NCI-H510A treated with DMSO at 0.1 percent for 48 hours (cell line): Measurements from ENCODE around the gene BCAP31.

ENCODE experiments used
- DNase-seq: peaks from one replicate; lab custom pipeline; 2025; lab: John Stamatoyannopoulos, UW

Gene BCAP31

DNA sequence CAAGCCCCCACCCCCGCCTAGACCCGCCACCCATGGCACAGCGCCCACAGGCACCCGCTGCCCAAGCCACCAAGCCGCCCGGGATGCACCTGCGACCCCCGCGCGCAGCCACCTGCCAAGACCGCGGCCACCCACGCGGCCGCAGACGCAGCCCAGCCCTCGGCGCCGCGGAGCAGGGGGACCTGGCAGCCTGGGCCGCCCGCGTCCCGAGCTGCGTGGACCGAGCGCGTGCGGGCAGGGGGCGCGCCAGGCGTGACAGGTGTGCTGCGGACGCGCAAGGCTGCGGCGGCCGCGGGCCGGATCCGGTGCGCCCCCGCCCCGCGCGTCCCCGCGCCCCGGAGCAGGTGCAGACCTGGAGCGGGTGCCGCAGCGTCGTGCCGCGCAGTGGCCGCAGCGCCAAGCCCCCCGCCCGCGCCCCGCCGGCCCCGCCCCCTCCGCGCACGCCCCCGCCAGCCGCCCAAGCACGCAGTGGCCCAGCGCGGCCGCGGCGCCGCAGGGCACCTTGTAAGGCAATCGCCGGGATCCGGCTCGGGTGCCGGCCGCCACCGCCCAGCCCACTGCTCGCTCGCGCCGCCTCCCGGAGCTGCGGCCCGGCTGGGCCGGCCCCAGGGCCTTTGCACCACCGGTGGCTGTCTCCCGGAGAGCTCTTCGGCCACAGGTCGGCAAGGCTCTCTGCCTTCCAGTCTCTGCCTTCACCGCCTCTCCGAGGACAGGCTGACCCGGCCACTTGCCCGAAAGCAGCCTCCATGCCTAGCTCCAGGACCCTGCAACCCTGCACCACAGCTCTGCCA is 50.6 kb downstream of the BCAP31 start, which contains the start of gene PNCK:
PNCK (minus strand) TSS at position 386 of the 791 bp plus-strand sequence. CDS start 737 bp downstream, outside the sequence.
- DNase-seq: no peak

DNA sequence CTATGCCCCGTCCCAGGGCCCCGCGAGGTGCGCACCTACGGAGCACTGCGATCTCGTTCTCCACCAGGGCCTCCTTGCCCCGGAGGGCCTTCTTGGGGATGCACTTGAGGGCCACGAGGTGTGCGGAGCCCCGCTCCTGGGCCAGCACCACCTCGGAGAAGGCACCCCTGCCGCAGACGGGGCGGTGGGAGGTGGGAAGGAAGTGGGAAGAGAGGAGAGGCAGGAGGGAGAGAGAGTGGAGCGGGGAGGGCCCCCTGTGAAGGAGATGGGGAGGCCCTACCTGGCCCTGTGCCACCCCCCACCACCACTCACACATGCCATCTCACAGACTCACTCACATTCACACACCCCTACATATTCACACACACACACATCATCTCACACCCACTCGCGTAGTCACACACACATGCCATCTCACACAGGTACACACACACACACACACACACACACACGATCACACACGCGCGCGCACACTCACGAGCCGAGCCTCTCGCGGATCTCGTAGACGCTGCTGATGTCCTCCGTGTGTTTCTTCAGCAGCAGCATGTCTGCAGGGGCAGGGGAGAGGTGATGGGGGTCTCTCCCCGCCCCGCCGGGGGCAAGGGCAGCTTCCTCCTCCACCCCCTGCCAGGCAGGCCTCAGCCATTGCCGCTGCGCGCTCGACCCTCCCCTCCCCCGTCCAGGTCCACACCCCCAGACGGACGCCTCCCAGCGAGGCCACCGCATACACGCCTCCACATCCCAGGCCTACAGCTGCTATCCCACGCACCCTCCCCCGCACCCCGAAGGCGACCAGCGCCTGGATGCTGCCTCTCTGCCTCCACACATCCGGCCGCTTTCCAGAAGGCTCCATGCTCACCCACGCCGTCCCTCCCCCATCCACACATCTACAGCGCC is 51.4 kb downstream of the BCAP31 start:
- DNase-seq: no peak

DNA sequence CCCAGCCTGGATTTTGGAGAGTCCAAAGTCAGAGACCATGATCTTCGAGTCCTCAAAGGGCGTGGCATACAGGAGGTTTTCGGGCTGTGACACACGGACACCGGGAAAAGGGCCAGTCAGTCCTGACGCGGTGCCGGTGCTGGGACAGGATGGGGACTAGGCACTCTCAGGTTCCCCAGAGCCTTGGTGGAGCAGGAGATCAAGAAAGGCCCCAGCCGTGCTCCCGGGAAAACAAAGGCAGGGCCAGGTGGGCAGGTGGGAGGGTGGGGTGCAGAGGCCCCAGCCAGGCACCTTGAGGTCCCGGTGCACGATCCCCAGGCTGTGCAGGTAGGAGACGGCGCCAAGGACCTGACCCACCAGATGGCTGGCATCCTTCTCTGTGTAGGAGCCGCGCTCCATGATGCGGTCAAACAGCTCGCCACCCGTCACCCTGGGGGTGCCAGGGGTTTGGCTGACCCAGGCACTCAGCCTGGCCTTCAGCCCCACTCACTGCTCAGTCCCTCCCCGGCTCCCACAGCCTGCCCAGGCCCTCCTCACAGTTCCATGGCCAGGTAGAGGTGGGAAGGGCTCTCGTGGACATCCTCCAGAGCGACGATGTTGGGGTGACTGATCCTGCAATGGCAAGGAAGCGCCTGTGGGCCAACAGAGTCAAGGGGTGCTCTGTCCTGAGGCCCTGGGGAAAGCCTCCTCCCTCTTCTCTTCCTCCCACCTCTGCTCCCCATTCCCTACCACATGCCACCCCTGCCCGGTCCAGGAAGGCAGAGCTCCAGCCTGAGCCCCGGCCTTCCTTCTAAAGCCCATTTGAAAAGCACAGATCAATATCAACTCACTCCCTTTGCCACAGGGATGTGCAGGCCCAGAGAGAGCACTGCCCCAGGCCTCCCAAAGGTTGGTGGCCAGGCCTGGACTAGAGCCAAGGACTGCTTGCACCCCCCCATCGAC is 52.3 kb downstream of the BCAP31 start:
- DNase-seq: no peak

DNA sequence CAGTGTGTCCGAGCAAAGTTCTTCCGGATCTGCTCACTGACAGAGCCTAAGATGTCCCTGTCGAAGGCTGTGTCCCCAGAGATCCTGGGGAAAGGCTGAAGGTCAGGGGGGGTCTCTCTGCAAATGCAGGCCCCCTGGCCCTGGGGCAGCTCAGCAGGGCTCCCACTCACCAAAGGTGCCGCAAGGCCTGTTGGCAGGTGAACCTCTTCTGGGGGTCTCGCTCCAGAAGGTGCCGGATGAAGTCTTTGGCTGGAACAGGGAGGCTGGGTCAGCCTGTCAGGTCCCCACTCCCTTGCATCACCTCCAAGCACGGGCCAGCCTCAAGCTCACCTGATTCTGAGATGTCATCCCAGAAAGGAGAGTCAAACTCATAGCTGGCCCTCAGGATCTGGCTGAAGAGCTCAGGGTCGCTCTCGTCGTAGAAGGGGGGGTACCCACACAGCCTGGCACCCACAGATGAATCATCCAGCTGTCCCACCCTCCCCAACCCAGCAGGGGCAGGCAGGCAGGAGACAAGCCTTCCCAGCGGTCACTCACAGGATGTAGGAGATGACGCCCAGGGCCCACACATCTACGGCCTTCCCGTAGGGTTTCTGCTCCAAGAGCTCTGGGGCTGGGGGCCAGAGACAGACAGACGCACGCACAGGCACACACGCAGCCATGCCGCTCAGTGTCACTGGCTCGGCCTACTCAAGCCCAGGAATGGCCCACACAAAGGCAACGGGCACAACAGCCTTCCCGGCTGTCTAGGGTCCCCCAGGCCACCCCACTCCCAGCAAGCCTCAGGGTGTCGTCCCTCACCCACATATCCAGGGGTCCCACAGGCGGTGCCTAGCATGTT is 53.2 kb downstream of the BCAP31 start:
- no peak for DNase-seq

DNA sequence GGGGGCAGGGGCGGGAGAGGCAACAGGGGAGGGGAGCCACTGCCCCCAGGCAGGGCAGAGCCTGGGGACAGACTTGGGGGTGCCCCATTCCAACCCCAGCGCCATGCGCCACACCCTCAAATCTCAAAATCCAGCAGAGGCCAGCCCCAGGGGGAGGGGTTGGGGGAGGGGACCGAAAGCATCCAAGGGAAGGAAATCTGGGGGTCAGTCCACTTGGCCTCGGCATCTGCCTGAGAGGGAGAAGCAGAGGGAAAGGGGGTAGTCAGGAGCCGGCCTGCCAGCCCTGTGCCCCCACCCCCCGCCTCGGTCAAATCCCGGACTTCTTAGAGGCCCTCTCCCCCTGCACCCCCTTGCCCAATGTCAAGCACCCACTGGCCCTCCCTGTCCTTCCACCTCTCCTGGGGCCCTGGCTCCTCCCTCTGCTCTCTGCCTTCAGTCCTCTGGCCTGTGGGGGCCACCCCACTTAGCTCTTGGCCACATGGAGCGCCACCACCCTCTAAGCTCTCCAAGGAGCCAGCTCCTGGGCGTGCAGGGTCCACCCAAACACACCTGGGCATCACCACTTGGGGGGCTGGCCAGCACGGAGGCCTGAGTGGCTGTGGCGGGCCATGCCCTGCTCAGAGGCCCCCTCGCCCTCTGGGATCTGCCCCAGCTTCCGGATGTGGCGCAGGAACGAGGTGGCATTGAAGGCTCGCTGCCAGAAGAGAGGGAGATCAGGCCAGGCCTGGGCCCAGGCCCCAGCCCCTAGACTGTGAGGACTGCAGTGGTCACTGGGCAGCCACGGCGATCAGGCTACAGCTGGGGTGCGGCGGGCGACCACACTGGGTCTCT is 54.1 kb downstream of the BCAP31 start:
- DNase-seq: no peak

DNA sequence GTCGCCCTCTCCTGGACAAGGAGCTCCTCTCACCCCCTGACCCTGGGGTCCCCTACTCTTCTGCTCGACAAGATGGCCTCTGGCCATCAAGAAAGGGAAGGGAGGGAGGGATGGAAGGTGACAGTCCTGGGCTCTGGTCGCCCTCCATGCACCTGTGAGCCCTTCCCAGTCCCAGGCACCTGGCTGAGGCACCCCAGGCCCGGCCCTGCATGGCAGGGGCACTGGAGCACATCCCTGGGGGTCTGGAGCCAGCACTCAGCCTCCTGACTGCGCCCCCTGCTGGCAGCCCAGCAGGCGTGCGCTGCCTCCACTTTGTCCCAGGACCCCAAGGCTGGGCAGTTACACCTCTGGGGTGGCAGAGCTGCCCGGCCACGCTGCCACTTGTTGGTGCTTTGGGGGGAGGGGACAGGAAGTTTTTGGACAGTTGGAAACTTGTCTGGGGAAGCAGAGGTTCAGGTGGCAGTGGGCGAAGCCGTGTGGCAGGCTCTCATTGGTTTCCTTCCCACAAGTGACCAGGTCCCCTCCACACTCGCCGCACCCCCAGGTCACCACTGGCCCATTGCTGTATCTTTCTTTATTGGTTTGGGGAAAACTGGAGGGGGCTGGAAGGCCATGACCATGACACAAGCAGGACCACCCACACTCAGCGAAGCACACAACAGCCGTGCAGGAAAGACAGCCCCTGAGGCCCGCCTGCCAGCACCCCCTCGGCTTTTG is 54.9 kb downstream of the BCAP31 start:
- no peak for DNase-seq

DNA sequence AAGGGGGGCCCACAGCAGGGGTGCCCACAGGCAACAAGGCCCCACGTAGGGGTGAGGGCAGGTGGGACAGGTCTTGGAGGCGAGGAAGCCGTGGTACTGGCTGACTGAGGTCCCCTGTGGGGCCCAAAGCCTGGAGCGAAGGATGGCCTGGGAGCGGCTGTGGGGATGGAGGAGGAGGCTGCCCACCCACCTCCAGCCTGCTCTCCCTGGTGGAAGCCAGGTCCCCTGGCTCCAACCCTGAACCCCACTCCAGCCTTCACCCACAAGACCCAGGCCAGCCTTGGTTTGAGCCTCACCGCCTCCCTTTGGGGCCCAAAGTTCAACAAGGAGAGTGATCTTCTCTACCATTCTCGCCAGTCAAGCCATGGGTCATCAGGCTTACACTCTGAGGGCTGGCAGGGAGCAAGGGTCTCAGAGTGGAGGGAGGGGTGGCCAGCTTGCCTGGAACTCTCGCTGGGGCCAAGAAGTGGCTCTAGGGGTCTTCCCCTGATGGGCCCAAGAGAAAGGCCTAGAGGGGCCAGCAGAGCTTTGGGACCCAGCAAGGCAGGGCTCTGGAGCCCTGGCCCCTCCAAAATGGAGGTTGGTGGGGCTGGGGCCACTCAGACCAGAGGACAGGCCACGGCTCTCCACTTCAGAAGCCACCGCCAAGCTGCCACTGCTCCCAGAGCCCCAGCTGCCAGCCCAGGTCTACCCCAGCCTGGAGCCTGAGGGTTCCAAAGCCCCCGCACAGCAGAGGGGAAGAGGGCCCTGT is 55.6 kb downstream of the BCAP31 start:
- no peak for DNase-seq

DNA sequence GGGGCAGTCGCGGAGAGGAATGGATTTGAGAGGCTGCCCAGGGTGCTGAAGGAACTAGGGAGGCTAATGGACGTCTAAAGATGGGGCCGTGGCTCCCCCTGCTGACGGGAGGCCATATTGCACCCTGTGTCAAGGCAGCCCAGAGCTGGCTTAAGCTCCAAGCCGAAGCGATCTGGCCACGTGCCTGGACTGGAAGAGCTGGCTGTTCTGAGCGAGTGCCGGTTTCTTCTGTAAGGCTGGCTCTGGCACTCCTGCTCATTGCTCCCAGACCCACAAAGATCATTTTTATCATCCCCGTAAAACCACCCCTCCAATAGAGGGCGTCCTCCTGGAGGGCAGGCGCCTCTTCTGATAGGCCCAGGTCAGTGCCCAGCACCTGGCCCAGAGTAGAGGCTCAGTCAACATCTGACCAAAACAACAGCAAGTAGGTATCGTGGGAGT is 56.2 kb downstream of the BCAP31 start:
- no peak for DNase-seq

DNA sequence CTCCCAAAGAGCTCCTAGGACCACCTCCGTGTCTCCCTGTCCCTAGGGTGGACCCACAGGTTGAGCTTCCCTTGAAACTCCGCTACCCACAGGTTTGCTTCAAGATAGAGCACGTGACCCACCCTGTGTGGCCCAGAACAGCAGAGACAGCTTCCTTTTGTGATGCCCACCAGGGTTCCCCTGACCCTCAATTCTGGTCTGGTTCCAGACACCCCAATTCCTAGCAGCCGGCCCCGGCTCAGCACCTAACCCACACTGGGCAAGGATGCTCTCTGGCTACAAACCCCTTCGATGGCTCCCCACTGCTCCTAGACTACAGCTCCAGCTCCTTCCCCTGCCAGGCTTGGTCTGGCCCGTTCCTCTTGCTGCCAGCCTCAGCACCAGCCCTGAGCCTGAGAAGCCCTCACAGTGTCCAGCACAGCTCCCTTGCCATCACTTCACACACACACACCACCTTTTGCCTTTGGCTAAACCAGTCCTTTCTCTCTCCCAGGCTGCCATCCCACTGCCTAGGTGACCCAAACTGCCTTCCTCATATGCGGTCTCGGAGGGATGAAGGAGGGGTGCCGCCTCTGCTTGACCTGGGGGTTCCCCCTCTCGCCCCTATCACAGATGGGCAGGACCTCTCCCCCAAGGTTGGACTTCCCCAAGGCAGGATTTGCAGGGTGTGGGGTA is 56.8 kb downstream of the BCAP31 start:
- no peak for DNase-seq

DNA sequence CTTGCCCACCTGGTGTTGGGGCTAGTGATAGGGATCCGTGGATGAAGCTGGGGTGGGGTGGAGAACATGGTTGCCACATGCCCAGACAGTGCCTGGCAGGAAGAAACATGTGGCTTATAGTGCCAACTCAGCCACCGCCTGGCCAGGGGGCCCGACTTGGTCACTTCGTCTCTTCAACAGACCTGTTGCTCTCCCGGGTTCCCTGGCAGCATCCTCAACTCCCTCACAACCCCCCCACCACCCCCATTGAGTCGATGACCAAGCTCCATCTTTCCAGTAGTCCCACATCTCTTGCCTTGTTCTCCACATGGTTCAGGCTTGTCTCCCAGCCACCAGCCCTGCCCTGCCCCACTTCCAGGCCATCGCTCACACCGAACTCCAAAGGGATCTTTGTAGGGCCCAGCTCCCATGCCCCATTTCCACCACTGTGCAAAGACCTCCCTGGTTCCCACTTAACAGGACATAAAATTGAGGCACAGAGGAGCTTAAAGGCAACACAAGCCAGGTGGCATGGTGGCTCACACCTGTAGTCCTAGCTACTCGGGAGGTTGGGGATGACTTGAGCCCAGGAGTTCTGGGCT is 58.4 kb downstream of the BCAP31 start:
- no peak for DNase-seq

DNA sequence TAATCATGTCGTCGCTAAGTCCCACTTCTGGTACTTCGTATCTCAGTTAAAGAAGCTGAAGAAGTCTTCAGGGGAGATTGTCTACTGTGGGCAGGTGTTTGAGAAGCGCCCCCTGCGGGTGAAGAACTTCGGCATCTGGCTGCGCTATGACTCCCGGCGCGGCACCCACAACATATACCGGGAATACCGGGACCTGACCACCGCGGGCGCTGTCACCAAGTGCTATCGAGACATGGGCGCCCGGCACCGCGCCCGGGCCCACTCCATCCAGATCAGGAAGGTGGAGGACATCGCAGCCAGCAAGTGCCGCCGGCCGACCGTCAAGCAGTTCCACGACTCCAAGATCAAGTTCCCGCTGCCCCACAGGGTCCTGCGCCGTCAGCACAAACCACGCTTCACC is 61.9 kb downstream of the BCAP31 start:
- DNase-seq: no peak

DNA sequence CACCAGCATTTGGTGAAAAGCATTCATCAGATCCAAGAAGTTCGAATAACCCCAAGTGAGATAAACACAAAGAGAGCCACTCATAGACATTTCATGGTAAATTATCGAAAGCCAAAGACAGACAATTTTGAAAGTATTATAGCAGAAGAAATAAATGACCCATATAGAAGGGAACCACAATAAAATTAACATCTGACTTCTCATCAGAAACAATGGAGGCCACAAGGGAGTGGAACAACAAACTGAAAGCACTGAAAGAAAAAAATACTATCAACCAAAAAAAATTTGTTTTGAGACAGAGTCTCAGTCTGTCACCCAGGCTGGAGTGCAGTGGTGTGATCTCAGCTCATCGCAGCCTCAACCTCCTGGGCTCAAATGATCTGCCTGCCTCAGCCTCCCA is 64.9 kb downstream of the BCAP31 start:
- no peak for DNase-seq

DNA sequence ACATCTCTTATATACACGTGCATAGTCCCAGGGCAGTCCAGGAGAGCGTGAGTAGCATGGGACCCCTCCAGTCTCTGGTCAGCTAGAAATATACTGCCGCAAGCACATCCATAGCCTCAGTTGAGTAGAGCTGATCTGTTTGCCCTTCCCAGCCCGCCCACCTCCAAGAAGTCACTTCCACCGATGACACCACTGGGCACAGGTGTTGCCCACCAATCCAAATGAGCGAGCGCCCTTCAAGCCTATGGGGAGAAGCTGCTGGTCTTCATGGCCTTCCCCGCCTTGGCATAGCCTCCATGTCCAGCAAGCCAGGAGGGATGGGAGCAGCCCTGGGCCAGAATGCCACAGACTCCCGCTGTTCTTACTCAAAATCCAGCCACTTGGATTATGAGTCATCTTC is 67.0 kb downstream of the BCAP31 start:
- no peak for DNase-seq

DNA sequence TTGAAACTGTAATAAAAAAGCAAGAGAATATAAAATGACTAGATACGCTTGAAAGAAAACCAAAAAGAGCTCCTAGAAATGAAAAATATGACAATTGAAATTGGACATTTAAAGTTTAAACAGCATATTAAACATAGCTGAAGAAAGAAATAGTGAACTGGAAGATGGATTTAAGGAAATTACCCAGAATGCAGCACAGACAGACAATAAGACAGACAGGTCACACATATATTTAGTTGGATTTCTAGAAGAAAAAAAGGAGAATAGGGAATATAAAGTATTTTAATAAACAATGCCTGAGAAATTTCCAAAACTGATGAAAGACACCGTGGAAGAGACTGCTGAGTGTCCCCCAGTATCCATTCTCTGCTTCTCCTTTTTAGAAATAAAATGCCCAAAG is 70.6 kb downstream of the BCAP31 start:
- no peak for DNase-seq

DNA sequence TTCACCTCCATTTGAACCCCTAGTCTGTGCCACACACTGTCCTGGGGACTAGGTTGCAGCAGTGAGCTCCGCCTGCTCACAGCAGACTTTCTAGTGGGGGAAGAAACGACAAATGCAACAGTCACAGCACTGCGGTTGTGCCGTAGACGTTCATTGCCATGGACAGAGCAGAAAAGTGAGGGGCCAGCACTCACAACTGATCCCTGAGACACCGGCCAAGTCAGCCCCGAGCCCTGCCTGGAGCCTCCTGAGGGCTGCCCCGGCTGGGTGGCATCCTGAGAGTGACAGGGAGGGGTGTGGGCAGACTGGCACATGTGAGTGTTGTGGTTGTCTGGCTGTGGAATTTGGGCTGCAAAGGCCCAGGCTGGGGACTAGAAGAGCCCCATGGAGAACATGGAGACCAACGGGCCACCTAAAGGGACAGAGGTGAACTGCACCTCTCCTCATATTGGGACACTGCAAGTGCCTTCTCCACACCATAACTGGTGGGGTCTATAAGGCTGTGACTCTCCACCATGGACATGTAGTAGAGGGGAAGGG is 72.6 kb downstream of the BCAP31 start:
- no peak for DNase-seq

DNA sequence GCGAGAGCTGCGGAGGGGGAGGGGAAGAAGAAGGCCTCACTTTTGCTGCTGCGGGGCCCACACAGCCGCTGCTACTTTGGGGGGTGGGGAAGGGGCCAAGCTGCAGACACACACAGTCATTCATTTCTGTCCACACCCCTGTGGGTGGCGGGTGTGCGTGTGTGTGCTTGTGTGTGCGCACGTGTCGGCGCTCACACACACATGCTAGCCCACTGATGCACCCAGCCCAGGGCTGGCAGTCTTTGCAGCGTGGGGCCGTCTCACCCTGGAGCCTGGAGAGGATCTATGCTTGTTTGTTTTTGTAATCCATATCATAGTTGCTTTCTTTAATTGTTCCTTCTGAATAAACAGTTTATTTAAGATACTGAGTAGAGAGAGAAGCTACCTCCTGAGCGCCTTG is 73.2 kb downstream of the BCAP31 start:
- no peak for DNase-seq
